Omental fat pad (tissue), 4 donors: Measurements from ENCODE around the gene PRKAG2. TPM values are rescaled to one million over a fixed set of nuclear protein-coding genes. Genes with fewer than 3 reads are reported as not detected.

Experiments
- ATAC-seq: fragments of 150-250 bp; one replicate; pipeline ENCODE4 v1.9.1; 2016; ENCODE audit warnings: mild to moderate bottlenecking, moderate library complexity; ENCODE audit not compliant: low FRiP score
- DNase-seq: peaks from one replicate; pipeline ENCODE4 v3.0.0-alpha.2; 2019; ENCODE audit warnings: low spot score
- CTCF ChIP-seq, 3 donors: fragments of 450-650 bp; IDR thresholded peaks; one replicate each; pipeline ENCODE4 v1.5.1; 2016 to 2017; ENCODE audit warnings: antibody characterized with exemption in 3 of 3, mild to moderate bottlenecking in 3 of 3, moderate library complexity in 2 of 3
- total RNA-seq, 4 donors: library from RNA; depleted of rRNA; stranded (reverse); fragments of >200 nt; gene quantifications; one replicate each; pipeline ENCODE4 v1.1.0, GENCODE V29; 2016

The PRKAG2 gene
- total RNA-seq, 4 donors from 2014 or later: 31.6 to 49.5 (median 36.9) TPM

GRCh38 chr7:151600331-151600730 is 276.6 kb downstream of the PRKAG2 start:
- DNase-seq (no peak), ATAC-seq (no peak)
- no peak for TF ChIP-seq CTCF (IDR thresholded peaks at IDR 0.05)

- DNase-seq (no peak), ATAC-seq (peak; percentile 97)
- no peak for TF ChIP-seq CTCF (IDR thresholded peaks at IDR 0.05)
Observed at GRCh38 chr7:151599401-151600227, 277.3 kb downstream of the PRKAG2 start.

GRCh38 chr7:151597541-151598444 is 279.1 kb downstream of the PRKAG2 start:
- DNase-seq (no peak), ATAC-seq (no peak)
- no peak for TF ChIP-seq CTCF (IDR thresholded peaks at IDR 0.05)

GRCh38 chr7:151595702-151596350 is 281.1 kb downstream of the PRKAG2 start:
- no peak for DNase-seq
- no peak for ATAC-seq
- no peak for TF ChIP-seq CTCF (IDR thresholded peaks at IDR 0.05)

GRCh38 chr7:151592868-151593486 is 283.9 kb downstream of the PRKAG2 start:
- no peak for TF ChIP-seq CTCF (IDR thresholded peaks at IDR 0.05)
- DNase-seq (no peak), ATAC-seq (peak; percentile 96)

GRCh38 chr7:151592330-151592729 is 284.6 kb downstream of the PRKAG2 start:
- TF ChIP-seq CTCF (IDR thresholded peaks at IDR 0.05): no peak
- no peak for ATAC-seq

More at GRCh38 chr7:151592330-151592729, 284.6 kb downstream of the PRKAG2 start:
- no peak for DNase-seq
